ENCODE measurements around the gene ARHGEF1.

DNA sequence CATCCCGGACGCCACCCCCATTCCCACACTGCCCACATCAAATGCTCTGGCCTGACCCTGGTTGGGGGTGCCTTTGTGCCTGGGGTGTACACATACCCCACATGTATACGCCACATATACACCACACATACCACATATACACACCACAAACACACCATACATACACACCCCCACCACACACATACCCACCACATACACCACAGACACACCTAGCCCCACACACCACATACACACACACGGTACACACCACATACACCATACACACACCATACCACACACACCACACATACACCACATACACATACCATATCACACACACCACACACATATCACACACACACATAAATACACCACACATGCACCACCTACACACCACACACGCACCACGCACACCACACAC, 35.1 kb downstream of the ARHGEF1 start:
- TF ChIP-seq CTCF (IDR thresholded peaks at IDR 0.05) (no peak), EP300 (IDR thresholded peaks at IDR 0.05) (no peak), POLR2AphosphoS5 (IDR thresholded peaks at IDR 0.05) (no peak), POLR2A (IDR thresholded peaks at IDR 0.05) (no peak)
